Neural progenitor cell (in vitro differentiated cells): ENCODE data around the gene HPSE2.

Source experiments
- EZH2 ChIP-seq: fragments of 200-600 bp; sonication (generic); IDR thresholded peaks from 2 replicates; pipeline ENCODE4 v1.6.1; 2017; ENCODE audit warnings: antibody characterized with exemption, mild to moderate bottlenecking, moderate library complexity
- TF ChIP-seq, protein P1 (sequence below): fragments of 200-600 bp; sonication (generic); IDR thresholded peaks from 2 replicates; pipeline ENCODE4 v1.5.1; 2017; ENCODE audit warnings: antibody characterized with exemption, mild to moderate bottlenecking

DNA sequence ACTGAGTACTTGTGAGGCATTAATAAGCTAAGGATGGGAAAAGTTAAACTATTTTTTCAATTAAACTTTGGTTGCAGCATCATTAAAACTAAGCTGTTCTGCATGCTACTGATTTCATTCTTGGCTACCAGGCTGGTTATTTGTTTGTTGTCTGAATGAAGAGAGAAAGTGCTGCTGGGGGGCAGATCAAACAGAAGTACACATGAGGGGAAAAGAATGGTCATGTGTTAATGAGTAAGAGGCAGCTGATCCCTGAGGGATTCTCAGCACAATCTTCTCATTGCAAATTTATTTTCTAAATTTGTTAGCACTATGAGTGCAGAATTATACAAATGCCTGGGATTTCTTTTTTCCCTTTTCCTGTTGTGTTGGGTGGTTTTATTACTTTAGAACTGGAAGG is 575.7 kb downstream of the HPSE2 start:
- TF ChIP-seq, protein P1, sequence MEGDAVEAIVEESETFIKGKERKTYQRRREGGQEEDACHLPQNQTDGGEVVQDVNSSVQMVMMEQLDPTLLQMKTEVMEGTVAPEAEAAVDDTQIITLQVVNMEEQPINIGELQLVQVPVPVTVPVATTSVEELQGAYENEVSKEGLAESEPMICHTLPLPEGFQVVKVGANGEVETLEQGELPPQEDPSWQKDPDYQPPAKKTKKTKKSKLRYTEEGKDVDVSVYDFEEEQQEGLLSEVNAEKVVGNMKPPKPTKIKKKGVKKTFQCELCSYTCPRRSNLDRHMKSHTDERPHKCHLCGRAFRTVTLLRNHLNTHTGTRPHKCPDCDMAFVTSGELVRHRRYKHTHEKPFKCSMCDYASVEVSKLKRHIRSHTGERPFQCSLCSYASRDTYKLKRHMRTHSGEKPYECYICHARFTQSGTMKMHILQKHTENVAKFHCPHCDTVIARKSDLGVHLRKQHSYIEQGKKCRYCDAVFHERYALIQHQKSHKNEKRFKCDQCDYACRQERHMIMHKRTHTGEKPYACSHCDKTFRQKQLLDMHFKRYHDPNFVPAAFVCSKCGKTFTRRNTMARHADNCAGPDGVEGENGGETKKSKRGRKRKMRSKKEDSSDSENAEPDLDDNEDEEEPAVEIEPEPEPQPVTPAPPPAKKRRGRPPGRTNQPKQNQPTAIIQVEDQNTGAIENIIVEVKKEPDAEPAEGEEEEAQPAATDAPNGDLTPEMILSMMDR = no peak
- TF ChIP-seq EZH2 = no peak
